ENCODE results near the gene SLC12A6. TPM values are rescaled to one million over a fixed set of nuclear protein-coding genes. Genes with fewer than 3 reads are reported as not detected.

SLC12A6 gene
- total RNA-seq, 2 experiments from 2014 or later, result 58.5 to 58.7 TPM

DNA sequence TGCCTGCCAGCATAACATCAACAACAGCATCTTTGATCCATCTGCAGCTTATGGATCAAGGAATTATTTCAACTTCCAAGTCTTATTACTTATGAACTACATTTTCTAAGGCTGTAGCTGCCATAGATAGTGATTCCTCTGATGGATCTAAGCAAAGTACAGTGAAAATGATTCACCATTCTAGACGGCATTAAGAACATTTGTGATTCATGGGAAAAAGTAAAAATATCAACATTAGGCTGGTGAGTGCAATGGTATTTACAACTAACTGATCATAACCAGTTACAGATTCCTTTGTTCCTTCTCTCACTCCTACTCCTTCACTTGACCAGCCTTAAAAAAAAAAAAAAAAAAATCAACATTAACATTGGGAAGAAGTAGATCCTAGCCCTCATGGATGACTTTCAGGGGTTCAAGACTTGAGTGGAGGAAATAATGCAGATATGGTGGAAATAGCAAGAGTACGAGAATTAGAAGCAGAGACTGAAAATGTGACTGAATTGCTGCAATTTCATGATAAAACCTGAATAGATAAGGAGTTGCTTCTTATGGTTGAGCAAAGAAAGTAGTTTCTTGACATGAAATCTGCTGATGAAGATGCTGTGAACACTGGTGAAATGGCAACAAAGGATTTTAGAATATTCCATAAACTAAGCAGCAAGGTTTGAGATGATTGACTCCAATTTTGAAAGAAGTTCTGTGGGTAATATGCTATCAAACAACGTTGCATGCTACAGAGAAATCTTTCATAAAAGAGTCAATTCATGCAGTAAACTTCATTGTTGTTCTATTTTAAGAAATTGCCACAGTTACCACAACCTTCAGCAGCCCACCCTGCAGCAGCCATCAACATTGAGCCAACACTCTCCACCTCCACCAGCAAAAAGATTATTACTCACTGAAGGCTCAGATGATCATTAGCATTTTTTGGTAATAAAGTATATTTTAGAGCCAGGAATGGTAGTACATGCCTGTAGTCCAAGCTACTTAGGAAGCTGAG lies 22.8 kb downstream of the SLC12A6 start:
- POLR2A ChIA-PET, result interaction anchor here (0.6 to 2.3 kb wide), 3 partner anchors 10 to 214 kb away, joined by 3 to 8 read pairs (median 3); no protein-coding TSS in a partner anchor
- H3K4me1 Mint-ChIP-seq (ENCODE audit: low read depth), result peaks cover 74% of the 10 kb centered on the region
- TF ChIP-seq, protein P1, sequence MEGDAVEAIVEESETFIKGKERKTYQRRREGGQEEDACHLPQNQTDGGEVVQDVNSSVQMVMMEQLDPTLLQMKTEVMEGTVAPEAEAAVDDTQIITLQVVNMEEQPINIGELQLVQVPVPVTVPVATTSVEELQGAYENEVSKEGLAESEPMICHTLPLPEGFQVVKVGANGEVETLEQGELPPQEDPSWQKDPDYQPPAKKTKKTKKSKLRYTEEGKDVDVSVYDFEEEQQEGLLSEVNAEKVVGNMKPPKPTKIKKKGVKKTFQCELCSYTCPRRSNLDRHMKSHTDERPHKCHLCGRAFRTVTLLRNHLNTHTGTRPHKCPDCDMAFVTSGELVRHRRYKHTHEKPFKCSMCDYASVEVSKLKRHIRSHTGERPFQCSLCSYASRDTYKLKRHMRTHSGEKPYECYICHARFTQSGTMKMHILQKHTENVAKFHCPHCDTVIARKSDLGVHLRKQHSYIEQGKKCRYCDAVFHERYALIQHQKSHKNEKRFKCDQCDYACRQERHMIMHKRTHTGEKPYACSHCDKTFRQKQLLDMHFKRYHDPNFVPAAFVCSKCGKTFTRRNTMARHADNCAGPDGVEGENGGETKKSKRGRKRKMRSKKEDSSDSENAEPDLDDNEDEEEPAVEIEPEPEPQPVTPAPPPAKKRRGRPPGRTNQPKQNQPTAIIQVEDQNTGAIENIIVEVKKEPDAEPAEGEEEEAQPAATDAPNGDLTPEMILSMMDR (IDR thresholded peaks at IDR 0.05), result no peak
- intact Hi-C loops (cut with DNase I, micrococcal nuclease), result loop anchor here in 1 of 2 experiments (5.0 kb wide), 1 partner anchor 32 kb away; no protein-coding TSS in a partner anchor
- DNase-seq, result no peak
- H3K36me3 Mint-ChIP-seq (ENCODE audit: low read depth), result peaks cover 51% of the 10 kb centered on the region
- ATAC-seq (ENCODE audit: poor library complexity), result no peak
- no peaks in the 10 kb centered on the region for H3K9me3 ChIP-seq (ENCODE audit: control insufficient read depth in 1 of 2, insufficient read depth in 1 of 2, low read length in 2 of 2)
- no peak overlapping the region for H3K27ac ChIP-seq (ENCODE audit: low read depth in 1 of 2, low read length in 2 of 2)
- no peaks in the 10 kb centered on the region for H3K27me3 Mint-ChIP-seq
- H3K36me3 ChIP-seq (ENCODE audit: insufficient read depth, low read length), result peaks cover 17% of the 10 kb centered on the region
- CTCF ChIA-PET, result interaction anchor here (1.0 kb wide), 1 partner anchor 13 kb away, joined by 4 read pairs; no protein-coding TSS in a partner anchor
- H3K27me3 ChIP-seq (ENCODE audit: control insufficient read depth in 1 of 2, insufficient read depth in 2 of 2, low read length in 2 of 2), result no peaks in the 10 kb centered on the region
- no peaks in the 10 kb centered on the region for H3K9me3 Mint-ChIP-seq
- no peak overlapping the region for H3K4me3 ChIP-seq (ENCODE audit: low read length)
- H3K27ac Mint-ChIP-seq, result no peak overlapping the region
- H3K4me1 ChIP-seq (ENCODE audit: insufficient read depth, low read length), result peaks cover 16% of the 10 kb centered on the region
- H3K4me3 Mint-ChIP-seq, result peak overlapping the region; percentile 60

DNA sequence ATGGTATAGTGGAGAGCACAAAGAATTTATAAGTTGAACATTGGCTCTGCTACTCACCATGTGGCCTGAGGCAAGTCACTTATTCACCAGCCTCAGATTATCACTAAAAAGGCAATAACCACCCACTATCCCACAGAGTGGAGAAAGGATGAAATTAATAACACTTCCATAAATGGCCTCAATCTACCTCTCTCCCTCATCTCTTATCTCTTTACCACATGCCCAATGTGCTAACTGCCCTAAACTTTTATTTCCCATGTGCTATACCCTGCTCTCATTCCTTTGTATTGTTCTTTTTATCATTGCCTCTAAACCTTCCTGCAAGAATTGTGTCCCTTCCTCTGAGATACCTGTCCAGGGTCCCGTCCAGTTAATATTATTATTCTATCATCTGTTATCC lies 26.0 kb downstream of the SLC12A6 start:
- H3K27ac ChIP-seq (ENCODE audit: low read depth in 1 of 2, low read length in 2 of 2), result no peak overlapping the region
- Mint-ChIP-seq H3K4me1 (ENCODE audit: low read depth) (peaks cover 75% of the 10 kb centered on the region), H3K4me3 (no peak overlapping the region), H3K27me3 (no peaks in the 10 kb centered on the region), H3K36me3 (ENCODE audit: low read depth) (peaks cover 57% of the 10 kb centered on the region), H3K9me3 (no peaks in the 10 kb centered on the region), H3K27ac (no peak overlapping the region)
- no peak overlapping the region for H3K4me3 ChIP-seq (ENCODE audit: low read length)
- ATAC-seq (ENCODE audit: poor library complexity) (no peak), DNase-seq (no peak)
- POLR2A ChIA-PET, result no interaction called here
- H3K4me1 ChIP-seq (ENCODE audit: insufficient read depth, low read length), result no peaks in the 10 kb centered on the region
- intact Hi-C loops (cut with DNase I, micrococcal nuclease), result no loop called here
- H3K9me3 ChIP-seq (ENCODE audit: control insufficient read depth in 1 of 2, insufficient read depth in 1 of 2, low read length in 2 of 2), result no peaks in the 10 kb centered on the region
- TF ChIP-seq, protein P1 (IDR thresholded peaks at IDR 0.05), result no peak
- peaks cover 17% of the 10 kb centered on the region for H3K36me3 ChIP-seq (ENCODE audit: insufficient read depth, low read length)
- no peaks in the 10 kb centered on the region for H3K27me3 ChIP-seq (ENCODE audit: control insufficient read depth in 1 of 2, insufficient read depth in 2 of 2, low read length in 2 of 2)
- CTCF ChIA-PET, result no interaction called here

DNA sequence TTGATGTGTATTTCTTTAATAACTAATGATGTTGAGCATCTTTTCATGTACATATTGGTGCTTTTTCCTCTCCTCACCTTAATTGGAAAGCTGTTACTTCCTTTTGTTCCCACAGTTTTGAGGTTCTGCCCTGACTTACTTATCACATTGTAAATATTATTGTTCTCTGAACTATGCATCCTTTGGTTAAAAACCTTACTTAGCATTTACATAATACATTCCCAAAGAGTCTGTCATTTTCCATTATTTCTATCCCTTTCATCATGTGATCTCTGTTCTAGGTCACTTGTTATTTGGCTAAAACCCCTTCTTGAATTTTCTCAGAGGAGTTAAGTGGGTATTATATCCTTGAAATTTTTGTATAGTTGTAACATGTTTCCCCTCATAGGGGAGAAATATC lies 33.0 kb downstream of the SLC12A6 start:
- no peaks in the 10 kb centered on the region for H3K27me3 Mint-ChIP-seq
- Histone ChIP-seq H3K4me3 (ENCODE audit: low read length) (no peak overlapping the region), H3K27ac (ENCODE audit: low read depth in 1 of 2, low read length in 2 of 2) (no peak overlapping the region), H3K9me3 (ENCODE audit: control insufficient read depth in 1 of 2, insufficient read depth in 1 of 2, low read length in 2 of 2) (no peaks in the 10 kb centered on the region), H3K27me3 (ENCODE audit: control insufficient read depth in 1 of 2, insufficient read depth in 2 of 2, low read length in 2 of 2) (no peaks in the 10 kb centered on the region), H3K4me1 (ENCODE audit: insufficient read depth, low read length) (peaks cover 8% of the 10 kb centered on the region), H3K36me3 (ENCODE audit: insufficient read depth, low read length) (peaks cover 2% of the 10 kb centered on the region)
- no peak overlapping the region for H3K27ac Mint-ChIP-seq
- H3K4me1 Mint-ChIP-seq (ENCODE audit: low read depth), result peaks cover 78% of the 10 kb centered on the region
- H3K4me3 Mint-ChIP-seq, result no peak overlapping the region
- POLR2A ChIA-PET, result no interaction called here
- intact Hi-C loops (cut with DNase I, micrococcal nuclease), result loop anchor here in 1 of 2 experiments (5.0 kb wide), 1 partner anchor 63 kb away; the partner anchor contains the start of gene LPCAT4
- ATAC-seq (ENCODE audit: poor library complexity) (no peak), DNase-seq (no peak)
- TF ChIP-seq, protein P1 (IDR thresholded peaks at IDR 0.05), result no peak
- CTCF ChIA-PET, result no interaction called here
- H3K36me3 Mint-ChIP-seq (ENCODE audit: low read depth), result peaks cover 57% of the 10 kb centered on the region
- no peaks in the 10 kb centered on the region for H3K9me3 Mint-ChIP-seq
